HG03175 (cell line): ENCODE measurements around the gene POU4F2.

Experiments used
- ATAC-seq: cut with Tn5 transposase; IDR thresholded peaks from one replicate; pipeline ENCODE4 v1.9.1; 2021; ENCODE audit warnings: mild to moderate bottlenecking, moderate library complexity; ENCODE audit not compliant: unreplicated experiment

The POU4F2 gene

DNA sequence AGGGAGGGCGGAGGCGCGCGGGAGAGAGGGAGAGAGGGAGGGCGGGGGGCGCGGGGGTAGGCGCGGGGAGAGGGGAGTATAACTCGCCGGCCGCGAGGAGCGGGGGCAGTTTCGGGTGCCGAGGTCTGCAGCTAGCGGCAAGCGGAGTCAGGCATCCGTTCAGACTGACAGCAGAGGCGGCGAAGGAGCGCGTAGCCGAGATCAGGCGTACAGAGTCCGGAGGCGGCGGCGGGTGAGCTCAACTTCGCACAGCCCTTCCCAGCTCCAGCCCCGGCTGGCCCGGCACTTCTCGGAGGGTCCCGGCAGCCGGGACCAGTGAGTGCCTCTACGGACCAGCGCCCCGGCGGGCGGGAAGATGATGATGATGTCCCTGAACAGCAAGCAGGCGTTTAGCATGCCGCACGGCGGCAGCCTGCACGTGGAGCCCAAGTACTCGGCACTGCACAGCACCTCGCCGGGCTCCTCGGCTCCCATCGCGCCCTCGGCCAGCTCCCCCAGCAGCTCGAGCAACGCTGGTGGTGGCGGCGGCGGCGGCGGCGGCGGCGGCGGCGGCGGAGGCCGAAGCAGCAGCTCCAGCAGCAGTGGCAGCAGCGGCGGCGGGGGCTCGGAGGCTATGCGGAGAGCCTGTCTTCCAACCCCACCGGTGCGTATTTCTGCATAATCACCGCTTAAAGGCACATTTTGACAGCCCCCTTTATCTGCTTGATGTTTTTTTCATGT lies at the start of gene POU4F2:
POU4F2 (plus strand) TSS at position 108 of the 720 bp plus-strand sequence; CDS start at position 356, 248 bp downstream.
- no peak for ATAC-seq

- ATAC-seq, result no peak
Observed at GRCh38 chr4:146590801-146591200, 47.9 kb upstream of the POU4F2 start.

GRCh38 chr4:146592019-146592418 lies 46.7 kb upstream of the POU4F2 start:
- no peak for ATAC-seq

- no peak for ATAC-seq
Observed at GRCh38 chr4:146632770-146633470, 5.8 kb upstream of the POU4F2 start.

DNA sequence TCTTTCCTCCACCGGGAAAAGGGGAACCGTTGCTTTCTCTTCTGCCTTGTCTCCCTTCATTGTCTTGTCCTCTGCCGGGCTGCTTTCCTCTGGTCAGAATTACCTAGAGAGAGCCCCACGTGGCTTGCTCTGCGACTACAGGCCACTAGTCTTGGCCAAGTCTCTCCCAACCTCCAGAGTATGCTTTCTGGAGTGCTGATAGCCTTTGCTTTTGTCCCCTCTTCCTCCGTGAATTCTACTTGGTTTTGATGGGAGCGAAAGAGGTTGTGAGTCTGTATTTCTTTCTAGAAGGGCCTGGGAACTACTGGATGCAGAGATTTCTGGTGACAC lies 5.3 kb upstream of the POU4F2 start:
- ATAC-seq, result no peak

- no peak for ATAC-seq
Observed at GRCh38 chr4:146634825-146635224, 3.9 kb upstream of the POU4F2 start.

DNA sequence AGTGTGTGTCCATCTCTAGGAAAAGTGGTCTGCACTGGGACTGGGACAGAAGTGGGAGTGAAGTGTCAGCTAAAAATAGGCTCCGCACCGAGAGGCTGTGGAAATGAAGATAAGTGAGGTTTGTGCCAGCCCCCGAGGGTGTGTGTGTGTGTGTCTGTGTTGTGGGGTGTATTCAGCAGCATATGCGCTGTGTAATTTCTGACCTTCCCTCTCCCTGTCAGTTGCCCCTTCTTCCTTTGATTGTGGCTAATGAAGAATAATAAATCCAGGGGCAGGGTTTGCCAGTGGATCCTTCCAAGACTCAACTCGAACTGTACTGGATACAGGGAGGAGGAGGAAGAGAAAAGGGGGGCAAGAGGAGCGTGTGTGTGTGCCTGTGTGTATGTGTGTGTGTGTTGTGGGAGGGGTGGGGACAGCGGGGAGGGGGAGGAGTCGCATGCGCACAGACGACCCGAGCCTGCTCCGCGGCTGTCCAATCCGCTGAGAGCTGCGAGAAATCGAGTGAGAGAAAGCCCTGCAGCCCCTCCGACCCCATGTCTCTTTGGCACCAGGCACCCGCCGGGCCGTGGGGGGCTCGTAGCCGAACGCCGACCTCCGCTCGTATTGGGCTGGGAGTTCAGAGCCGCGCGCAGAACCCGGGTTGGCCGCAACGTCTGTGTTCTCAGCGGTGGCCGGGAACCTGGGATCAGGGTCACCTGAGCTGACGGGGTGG lies 916 bp upstream of the POU4F2 start:
- ATAC-seq, result no peak

- ATAC-seq, result no peak
Observed at GRCh38 chr4:146638333-146638785, 334 bp upstream of the POU4F2 start.

DNA sequence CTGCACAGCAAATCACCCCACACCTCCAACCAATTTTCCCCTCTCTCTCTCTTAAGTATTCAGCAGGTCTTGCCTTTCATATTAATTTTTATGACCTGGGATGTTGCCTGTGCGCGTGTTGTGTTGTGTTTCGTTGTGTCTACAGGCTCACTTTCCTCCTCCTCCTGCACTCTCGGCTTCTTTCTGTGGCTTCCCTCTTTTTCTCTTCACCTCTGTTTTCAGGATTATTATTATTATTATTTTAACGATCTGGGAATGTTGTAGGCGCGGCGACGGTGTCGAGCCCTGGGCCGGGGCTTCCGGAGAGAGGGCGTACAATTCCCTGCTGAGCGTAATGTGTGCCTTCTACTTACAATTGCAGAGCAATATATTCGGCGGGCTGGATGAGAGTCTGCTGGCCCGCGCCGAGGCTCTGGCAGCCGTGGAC lies 826 bp downstream of the POU4F2 start:
- no peak for ATAC-seq

DNA sequence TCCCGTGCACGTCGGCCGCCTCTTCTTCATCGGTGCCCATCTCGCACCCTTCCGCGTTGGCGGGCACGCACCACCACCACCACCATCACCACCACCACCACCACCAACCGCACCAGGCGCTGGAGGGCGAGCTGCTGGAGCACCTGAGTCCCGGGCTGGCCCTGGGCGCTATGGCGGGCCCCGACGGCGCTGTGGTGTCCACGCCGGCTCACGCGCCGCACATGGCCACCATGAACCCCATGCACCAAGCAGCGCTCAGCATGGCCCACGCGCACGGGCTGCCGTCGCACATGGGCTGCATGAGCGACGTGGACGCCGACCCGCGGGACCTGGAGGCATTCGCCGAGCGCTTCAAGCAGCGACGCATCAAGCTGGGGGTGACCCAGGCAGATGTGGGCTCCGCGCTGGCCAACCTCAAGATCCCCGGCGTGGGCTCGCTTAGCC lies 1.4 kb downstream of the POU4F2 start:
- no peak for ATAC-seq

- no peak for ATAC-seq
Observed at GRCh38 chr4:146640465-146641061, 1.9 kb downstream of the POU4F2 start.

- ATAC-seq, result no peak
Observed at GRCh38 chr4:146641762-146642161, 3.1 kb downstream of the POU4F2 start.

DNA sequence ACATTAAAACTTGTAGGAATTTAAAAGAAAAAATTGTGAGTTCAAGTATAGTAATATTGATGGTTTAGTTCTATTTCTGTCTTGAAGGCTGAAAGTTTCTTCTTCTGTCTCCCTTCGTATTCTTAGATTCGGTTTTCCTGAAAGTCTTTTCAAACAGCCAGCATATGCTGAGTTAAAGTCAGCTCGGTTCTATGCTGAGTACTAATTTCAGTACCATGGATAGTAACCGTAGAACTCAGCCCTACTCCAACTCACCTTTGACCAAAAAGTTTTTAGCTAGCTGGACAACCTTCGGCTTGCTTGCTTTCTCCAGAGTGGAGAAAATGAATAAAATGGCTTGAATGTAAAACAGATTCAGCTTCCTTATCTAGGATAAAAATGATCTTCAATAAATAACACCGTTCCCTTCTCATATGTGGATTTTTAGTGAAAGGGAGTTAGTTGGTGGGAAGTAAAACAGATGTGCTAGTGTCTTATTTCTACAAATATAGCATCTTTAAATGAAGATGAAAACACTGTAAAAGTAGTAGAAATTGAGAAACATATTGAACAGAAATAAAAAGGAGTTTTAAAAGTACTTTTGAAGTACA lies 5.2 kb downstream of the POU4F2 start:
- ATAC-seq, result no peak

DNA sequence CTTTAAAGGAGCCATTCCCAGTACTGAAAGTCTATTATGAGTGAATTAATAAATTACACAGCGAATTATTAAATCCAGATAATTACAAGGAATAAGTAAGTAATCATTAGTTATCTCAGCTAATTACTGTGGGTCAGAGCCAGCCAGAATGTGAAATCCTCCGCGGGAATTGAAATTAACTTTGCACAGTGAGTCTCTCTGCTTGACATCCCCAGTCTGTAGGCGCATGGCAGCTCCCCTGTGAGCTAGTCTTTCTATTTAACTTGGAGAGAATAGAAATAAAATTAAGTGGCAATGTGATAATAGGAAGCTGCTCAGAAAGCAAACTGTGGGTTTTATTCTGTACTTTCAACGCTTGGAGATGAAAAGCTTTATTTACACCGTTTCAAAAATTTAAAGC lies 7.2 kb downstream of the POU4F2 start:
- ATAC-seq, result no peak

GRCh38 chr4:146646593-146647325 lies 8.1 kb downstream of the POU4F2 start:
- ATAC-seq, result no peak

- no peak for ATAC-seq
Observed at GRCh38 chr4:146647615-146648460, 9.1 kb downstream of the POU4F2 start.

DNA sequence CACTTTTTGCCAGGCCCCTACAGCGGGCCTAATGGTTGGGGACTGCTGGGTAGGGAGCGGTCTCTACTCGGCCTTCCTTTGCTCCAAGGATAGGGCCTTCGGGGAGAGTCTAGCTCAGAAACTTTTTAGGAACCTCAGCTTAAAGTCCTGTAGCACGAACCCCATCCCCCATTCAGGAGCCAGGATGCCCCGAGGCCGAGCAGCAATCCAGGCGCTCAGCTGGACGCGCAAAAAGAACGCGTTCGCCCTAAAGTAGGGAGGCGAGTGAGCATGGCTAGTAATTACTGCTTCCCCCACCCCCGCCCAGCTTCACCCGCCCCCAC lies 9.7 kb downstream of the POU4F2 start:
- no peak for ATAC-seq

DNA sequence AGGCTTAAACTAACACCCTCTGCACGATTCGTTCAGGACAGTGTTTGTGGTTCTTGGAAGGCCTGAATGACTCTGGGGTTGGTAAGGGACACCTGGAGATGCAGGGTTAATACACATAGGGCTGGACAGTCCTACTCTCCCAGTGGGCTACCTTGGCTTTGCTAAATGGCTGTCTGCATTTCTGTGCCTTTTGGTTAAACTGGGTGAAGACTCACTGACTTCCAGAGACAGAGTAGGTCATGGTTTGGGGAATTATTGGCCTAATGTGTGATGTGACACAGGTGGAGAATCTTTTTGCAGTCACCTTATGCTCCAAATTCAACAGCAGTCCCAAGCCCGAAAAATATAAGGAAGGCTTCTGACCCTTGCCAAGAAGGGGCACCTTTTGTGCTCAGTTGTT lies 10.5 kb downstream of the POU4F2 start:
- no peak for ATAC-seq

- ATAC-seq, result no peak
Observed at GRCh38 chr4:146650034-146650433, 11.3 kb downstream of the POU4F2 start.
